ACHN (cell line): ENCODE data around the gene RAB43.

ENCODE experiments used
- DNase-seq: peaks from one replicate; pipeline ENCODE4 v3.0.0-alpha.2; 2015
- in situ Hi-C: cut with HindIII; loops from 2 replicates; pipeline ENCODE4 v1.10.0; 2017; ENCODE audit warnings: low sequenced_read_pairs, low pct_ligation_motif_present, low pct_unique_long_range_greater_than_20kb

RAB43 gene

GRCh38 chr3:129050556-129051295, 70.9 kb downstream of the RAB43 start:
- DNase-seq = no peak
- in situ Hi-C loops = no loop called here

GRCh38 chr3:129047553-129047839, 74.1 kb downstream of the RAB43 start:
- no peak for DNase-seq
- in situ Hi-C loops = no loop called here

- in situ Hi-C loops = no loop called here
- no peak for DNase-seq
These were observed 74.7 kb downstream of the RAB43 start for GRCh38 chr3:129046732-129047552.

GRCh38 chr3:129046037-129046731, 75.4 kb downstream of the RAB43 start:
- DNase-seq = no peak
- in situ Hi-C loops = no loop called here

GRCh38 chr3:129045675-129046036, 75.9 kb downstream of the RAB43 start:
- no peak for DNase-seq
- in situ Hi-C loops = no loop called here

GRCh38 chr3:129040579-129041300, 80.9 kb downstream of the RAB43 start:
- in situ Hi-C loops = no loop called here
- DNase-seq = no peak

GRCh38 chr3:129040039-129040336, 81.6 kb downstream of the RAB43 start:
- DNase-seq = no peak
- in situ Hi-C loops = no loop called here

- no peak for DNase-seq
- in situ Hi-C loops = no loop called here
These were observed 82.1 kb downstream of the RAB43 start for GRCh38 chr3:129039271-129040038.

- in situ Hi-C loops = no loop called here
- no peak for DNase-seq
These were observed 83.3 kb downstream of the RAB43 start for GRCh38 chr3:129038121-129038855.
